Spleen (tissue), 7 donors: ENCODE measurements around the gene APP.

ENCODE experiments used
- CTCF ChIP-seq, 11 experiments: fragments of 200-600 bp in 7 of 11; fragments of 450-650 bp in 4 of 11; sonication (generic) in 4 of 11; IDR thresholded peaks in 8 of 11; conservative IDR thresholded peaks in 3 of 11; 1 replicate in 7 of 11; 2 replicates in 4 of 11; pipeline versions ENCODE4 v1.4.0 to v1.8.0; 2016 to 2021; ENCODE audit warnings: antibody characterized with exemption in 11 of 11, inconsistent platforms in 4 of 11, mild to moderate bottlenecking in 1 of 11
- POLR2A ChIP-seq, 3 donors: fragments of 450-650 bp; IDR thresholded peaks; one replicate each; pipeline ENCODE4 v1.5.1; 2017; ENCODE audit warnings: antibody characterized with exemption in 3 of 3, mild to moderate bottlenecking in 1 of 3
- donor health status: DM: no; HTN: no; CAD: no; lungs with moderate emphysema.
- donor health status: DM: no; HTN: no; CAD: no.
- donor health status: DM: no; HTN: no; CAD: no.

- TF ChIP-seq CTCF (IDR thresholded peaks at IDR 0.05 in 8 of 11, conservative IDR thresholded peaks at IDR 0.05 in 3 of 11) (no peak), POLR2A (IDR thresholded peaks at IDR 0.05) (no peak)
Observed at GRCh38 chr21:26194811-26195251, 24.3 kb upstream of the APP start.
